Psoas muscle (tissue), 8 donors: Measurements from ENCODE around the gene XRN2. TPM values are rescaled to one million over a fixed set of nuclear protein-coding genes. Genes with fewer than 3 reads are reported as not detected.
"Not testable (repeated sequence)": the region's sequence is repeated elsewhere in the genome, so short reads cannot be mapped to it uniquely, and the experiment has no call there.

ENCODE experiments used
- ATAC-seq, 4 donors: fragments of 200-7000 bp; cut with Tn5 transposase; one replicate each; pipeline ENCODE4 v1.9.1; 2020; ENCODE audit warnings: moderate library complexity in 3 of 4, mild to moderate bottlenecking in 2 of 4
- DNase-seq, 2 donors: peaks; one replicate each; pipeline ENCODE4 v3.0.0-alpha.2; 2020
- H3K27ac ChIP-seq: fragments of 200-600 bp; one replicate; pipeline ENCODE4 v1.8.0; 2022
- H3K27me3 ChIP-seq, 3 donors: fragments of 200-600 bp in 1 of 3; one replicate each; pipeline versions ENCODE4 v1.6.1 to v1.8.0; 2013 to 2022; ENCODE audit warnings: low read length in 2 of 3, mild to moderate bottlenecking in 2 of 3, moderate library complexity in 1 of 3; ENCODE audit not compliant: insufficient read depth in 3 of 3
- H3K36me3 ChIP-seq, 2 donors: fragments of 200-600 bp in 1 of 2; one replicate each; pipeline versions ENCODE4 v1.6.1 to v1.8.0; 2013 to 2022; ENCODE audit warnings: low read depth in 1 of 2, mild to moderate bottlenecking in 1 of 2, moderate library complexity in 1 of 2; ENCODE audit not compliant: insufficient read depth in 1 of 2
- H3K4me1 ChIP-seq: fragments of 200-600 bp; one replicate; pipeline ENCODE4 v1.8.0; 2022
- H3K4me3 ChIP-seq: fragments of 200-600 bp; one replicate; pipeline ENCODE4 v1.8.0; 2022; ENCODE audit warnings: mild to moderate bottlenecking
- H3K9me3 ChIP-seq: fragments of 200-600 bp; one replicate; pipeline ENCODE4 v1.8.0; 2022
- WGBS, 3 donors: extraction: QIAGEN DNeasy Blood & Tissue Kit; methylation state at CpG; one replicate each; pipeline versions ENCODE4 v1.1.6 to v1.1.7; 2013; 5-methylcytosine and 5-hydroxymethylcytosine counted together
- intact Hi-C, 2 donors: fragments of 100-400 bp; cut with DNase I; formaldehyde crosslinking; loops; one replicate each; pipeline versions ENCODE4 v1.11.0 to v1.14.2; 2022
- polyA plus RNA-seq, 3 donors: library from polyadenylated mRNA; stranded (reverse); fragments of 200-250 nt; gene quantifications; one replicate each; pipeline ENCODE4 v1.2.3, GENCODE V29; 2013
- total RNA-seq, 4 donors: library from RNA; stranded (reverse); fragmentation: NEBNext Ultra II Directional in 2 of 4; extraction: Animal tissue kit (Norgen Biotek cat#: 25700) in 2 of 4; gene quantifications; one replicate each; pipeline versions ENCODE4 v1.2.1 to v1.2.4, GENCODE V29; 2021 to 2023
- TF ChIP-seq, protein P1 (sequence below): fragments of 200-600 bp; IDR thresholded peaks from one replicate; pipeline ENCODE4 v1.8.0; 2022; ENCODE audit warnings: antibody characterized with exemption
- donor health status: healthy with polysubstance abuse.
- donor health status: DM: no; HTN: no; CAD: no; lungs with moderate emphysema.
- donor health status: Bipolar disorder and iron deficiency.
- donor health status: healthy.
- donor health status: DM: yes; HTN: yes; CAD: no.
- donor health status: DM: no; HTN: no; CAD: no.
- donor health status: DM: no; HTN: no; CAD: no.
- donor health status: DM: yes; HTN: yes; CAD: no.

Gene XRN2
- total and polyA plus RNA-seq, 7 donors: 25.1 to 48.3 (median 41.0) TPM

DNA sequence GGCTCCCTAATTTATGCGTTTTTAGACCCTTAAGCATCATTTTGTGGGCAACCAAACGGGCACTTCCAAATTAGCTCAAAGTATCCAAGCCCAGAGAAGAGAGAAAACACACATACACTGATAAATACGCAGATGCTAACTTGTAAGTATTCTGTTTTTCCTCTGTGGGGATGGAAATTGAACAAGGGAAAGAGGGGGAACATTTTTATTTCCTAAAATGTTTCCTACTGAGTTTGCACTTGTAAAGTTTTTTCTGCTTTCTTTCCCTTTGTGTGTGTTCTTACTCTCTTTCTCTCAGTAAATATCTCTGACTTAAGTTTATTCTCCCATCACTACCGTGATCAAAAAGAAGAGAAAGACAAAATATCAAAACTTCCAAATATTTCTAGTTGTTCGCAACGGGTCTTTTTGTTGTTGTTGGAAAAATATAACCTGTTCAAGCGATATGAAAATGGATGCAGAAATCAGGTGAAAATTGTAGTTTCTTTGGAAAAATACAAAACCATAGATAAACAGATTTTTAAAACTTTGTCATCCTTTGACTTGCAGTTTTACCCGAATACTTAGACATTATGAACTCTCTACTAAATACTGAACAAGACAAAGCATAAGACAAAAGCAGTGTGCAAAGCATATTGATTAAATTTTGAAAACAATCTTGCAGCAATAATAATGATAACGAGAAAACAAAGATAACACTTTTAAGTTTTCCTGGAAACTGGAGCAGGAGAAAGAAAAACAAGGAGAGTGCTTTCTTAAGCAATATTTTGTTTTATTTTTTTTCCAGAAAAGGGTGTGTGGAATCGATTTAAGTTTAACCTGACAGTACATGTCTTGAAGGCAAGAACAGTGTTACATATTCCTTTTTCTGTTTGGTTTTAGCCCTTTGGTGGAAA lies 95.2 kb downstream of the XRN2 start:
- peaks cover 13 to 94% (median 24%) of the 10 kb centered on the region in 3 donors for H3K27me3 ChIP-seq
- no peaks in the 10 kb centered on the region for H3K9me3 ChIP-seq
- intact Hi-C loops: loop anchor here in 1 of 2 donors (10.0 kb wide), 1 partner anchor 164 kb away; no protein-coding TSS in a partner anchor

DNA sequence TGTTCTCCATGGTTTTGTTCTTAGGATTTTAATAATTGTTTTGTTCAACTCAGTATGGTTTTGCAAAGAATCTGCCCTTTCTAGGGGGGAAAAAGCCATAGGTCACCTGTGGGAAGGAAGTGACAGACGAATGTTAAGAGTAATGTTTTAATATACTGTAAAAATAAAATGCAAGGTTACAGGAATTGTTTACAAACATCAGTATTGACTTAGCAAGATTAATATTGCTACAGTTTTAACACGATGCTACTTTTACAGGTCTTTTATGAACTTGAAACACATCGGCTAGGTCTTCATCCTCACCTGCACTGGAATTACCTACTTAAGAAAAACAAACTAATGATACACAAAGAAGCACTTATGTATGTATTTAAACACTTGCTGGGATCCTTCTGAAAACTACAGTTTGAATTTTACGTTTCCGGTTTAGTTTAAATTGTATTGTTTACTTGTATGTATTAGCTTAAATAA lies 95.9 kb downstream of the XRN2 start:
- H3K9me3 ChIP-seq: no peaks in the 10 kb centered on the region
- peaks cover 5% of the 10 kb centered on the region for H3K4me1 ChIP-seq
- no peak overlapping the region for H3K27ac ChIP-seq
- H3K27me3 ChIP-seq: peaks cover 10 to 87% (median 24%) of the 10 kb centered on the region in 3 donors
- TF ChIP-seq, protein P1, sequence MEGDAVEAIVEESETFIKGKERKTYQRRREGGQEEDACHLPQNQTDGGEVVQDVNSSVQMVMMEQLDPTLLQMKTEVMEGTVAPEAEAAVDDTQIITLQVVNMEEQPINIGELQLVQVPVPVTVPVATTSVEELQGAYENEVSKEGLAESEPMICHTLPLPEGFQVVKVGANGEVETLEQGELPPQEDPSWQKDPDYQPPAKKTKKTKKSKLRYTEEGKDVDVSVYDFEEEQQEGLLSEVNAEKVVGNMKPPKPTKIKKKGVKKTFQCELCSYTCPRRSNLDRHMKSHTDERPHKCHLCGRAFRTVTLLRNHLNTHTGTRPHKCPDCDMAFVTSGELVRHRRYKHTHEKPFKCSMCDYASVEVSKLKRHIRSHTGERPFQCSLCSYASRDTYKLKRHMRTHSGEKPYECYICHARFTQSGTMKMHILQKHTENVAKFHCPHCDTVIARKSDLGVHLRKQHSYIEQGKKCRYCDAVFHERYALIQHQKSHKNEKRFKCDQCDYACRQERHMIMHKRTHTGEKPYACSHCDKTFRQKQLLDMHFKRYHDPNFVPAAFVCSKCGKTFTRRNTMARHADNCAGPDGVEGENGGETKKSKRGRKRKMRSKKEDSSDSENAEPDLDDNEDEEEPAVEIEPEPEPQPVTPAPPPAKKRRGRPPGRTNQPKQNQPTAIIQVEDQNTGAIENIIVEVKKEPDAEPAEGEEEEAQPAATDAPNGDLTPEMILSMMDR: no peak
- intact Hi-C loops: loop anchor here in 1 of 2 donors (10.0 kb wide), 1 partner anchor 164 kb away; no protein-coding TSS in a partner anchor
- no peak for DNase-seq
- H3K4me3 ChIP-seq: no peak overlapping the region
- no peaks in the 10 kb centered on the region for H3K36me3 ChIP-seq
- ATAC-seq: no peak
- 29 to 37% (median 30%) methylated on average over 5 of the region's 5 CpGs for WGBS, 3 donors

More for the DNA sequence above, 95.2 kb downstream of the XRN2 start:
- TF ChIP-seq, protein P1: no peak
- Histone ChIP-seq H3K4me3 (no peak overlapping the region), H3K4me1 (peaks cover 5% of the 10 kb centered on the region), H3K27ac (no peak overlapping the region), H3K36me3 (no peaks in the 10 kb centered on the region)
- DNase-seq (no peak), ATAC-seq (no peak)
- 22 to 32% (median 25%) methylated on average over 10 of the region's 10 CpGs for WGBS, 3 donors

DNA sequence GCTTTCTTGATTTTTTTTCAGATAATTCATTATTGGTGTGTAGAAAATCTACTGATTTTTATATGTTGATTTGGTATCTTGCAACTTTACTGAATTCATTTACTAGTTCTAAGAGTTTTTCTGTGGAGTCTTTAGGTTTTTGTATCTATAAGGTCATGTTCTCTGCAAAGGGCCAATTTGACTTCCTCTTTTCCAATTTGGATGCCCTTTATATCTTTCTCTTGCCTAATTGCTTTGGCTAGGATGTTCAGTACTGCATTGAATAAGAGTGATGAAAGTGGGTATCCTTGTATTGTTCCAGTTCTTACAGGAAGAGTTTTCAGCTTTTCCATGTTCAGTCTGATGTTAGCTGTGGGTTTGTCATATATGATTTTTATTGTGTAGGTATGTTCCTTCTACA lies 108.6 kb downstream of the XRN2 start:
- TF ChIP-seq, protein P1: no peak
- intact Hi-C loops: loop anchor here in 1 of 2 donors (1.0 kb wide), 1 partner anchor 46 kb away; no protein-coding TSS in a partner anchor
- peaks cover 0 to 23% (median 0%) of the 10 kb centered on the region in 3 donors for H3K27me3 ChIP-seq
- no peaks in the 10 kb centered on the region for H3K36me3 ChIP-seq
- ATAC-seq (no peak), DNase-seq (no peak)
- no peak overlapping the region for H3K27ac ChIP-seq
- H3K9me3 ChIP-seq: peaks cover 16% of the 10 kb centered on the region
- H3K4me1 ChIP-seq: no peaks in the 10 kb centered on the region
- H3K4me3 ChIP-seq: no peak overlapping the region

DNA sequence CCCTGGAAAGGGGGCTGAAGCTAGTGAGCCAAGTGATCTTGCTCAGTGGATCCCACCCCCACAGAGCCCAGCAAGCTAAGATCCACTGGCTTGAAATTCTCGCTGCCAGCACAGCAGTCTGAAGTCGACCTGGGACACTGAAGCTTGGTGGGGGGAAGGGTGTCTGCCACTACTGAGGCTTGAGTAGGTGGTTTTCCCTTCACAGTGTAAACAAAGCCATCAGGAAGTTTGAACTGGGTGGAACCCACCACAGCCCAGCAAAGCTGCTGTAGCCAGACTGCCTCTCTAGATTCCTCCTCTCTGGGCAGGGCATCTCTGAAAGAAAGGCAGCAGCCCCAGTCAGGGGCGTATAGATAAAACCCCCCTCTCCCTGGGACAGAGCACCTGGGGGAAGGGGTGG lies 110.9 kb downstream of the XRN2 start:
- Histone ChIP-seq H3K9me3 (peaks cover 16% of the 10 kb centered on the region), H3K27me3 (peaks cover 0 to 16% (median 0%) of the 10 kb centered on the region in 3 donors)
- H3K36me3 ChIP-seq, ATAC-seq, intact Hi-C loops, H3K27ac ChIP-seq, DNase-seq, H3K4me1 ChIP-seq, H3K4me3 ChIP-seq: not testable (repeated sequence)
- 36 to 59% (median 56%) methylated on average over 3 of the region's 3 CpGs for WGBS, 3 donors

DNA sequence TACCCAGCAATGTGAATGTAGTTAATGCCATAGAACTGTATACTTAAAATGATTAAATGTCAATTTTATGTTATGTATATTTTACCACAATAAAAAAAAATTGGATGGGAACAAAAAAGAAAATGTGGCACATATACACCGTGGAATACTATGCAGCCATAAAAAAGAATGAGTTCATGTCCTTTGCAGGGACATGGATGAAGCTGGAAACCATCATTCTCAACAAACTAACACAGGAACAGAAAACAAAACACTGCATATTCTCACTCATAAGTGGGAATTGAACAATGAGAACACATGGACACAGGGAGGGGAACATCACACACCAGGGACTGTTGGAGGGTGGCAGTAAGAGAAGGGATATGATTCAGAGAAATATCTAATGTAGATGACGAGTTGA lies 116.0 kb downstream of the XRN2 start:
- H3K27me3 ChIP-seq, H3K4me3 ChIP-seq, DNase-seq, ATAC-seq, H3K9me3 ChIP-seq, H3K27ac ChIP-seq, H3K36me3 ChIP-seq, H3K4me1 ChIP-seq, intact Hi-C loops: not testable (repeated sequence)
- 50 to 67% (median 57%) methylated on average over 2 of the region's 2 CpGs for WGBS, 3 donors
